Sigmoid colon (tissue), 4 donors: ENCODE measurements around the gene TNS1.

ENCODE experiments used
- EP300 ChIP-seq, 4 donors: sonication (generic); formaldehyde crosslinking; IDR thresholded peaks; one replicate each; pipeline ENCODE4 v1.6.1; 2017; ENCODE audit warnings: antibody characterized with exemption in 4 of 4
- POLR2A ChIP-seq, 2 donors: fragments of 450-650 bp; IDR thresholded peaks; one replicate each; pipeline ENCODE4 v1.6.1; 2016; ENCODE audit warnings: antibody characterized with exemption in 2 of 2, mild to moderate bottlenecking in 2 of 2, moderate library complexity in 2 of 2
- POLR2AphosphoS5 ChIP-seq, 4 donors: sonication (generic); formaldehyde crosslinking; IDR thresholded peaks; one replicate each; pipeline ENCODE4 v1.6.1; 2017; ENCODE audit warnings: antibody characterized with exemption in 4 of 4
- TF ChIP-seq, protein P1 (sequence below), 4 experiments: fragments of 450-650 bp in 3 of 4; fragments of 200-600 bp in 1 of 4; IDR thresholded peaks; one replicate each; pipeline ENCODE4 v1.5.1; 2016 to 2019; ENCODE audit warnings: antibody characterized with exemption in 4 of 4, mild to moderate bottlenecking in 3 of 4, moderate library complexity in 2 of 4

DNA sequence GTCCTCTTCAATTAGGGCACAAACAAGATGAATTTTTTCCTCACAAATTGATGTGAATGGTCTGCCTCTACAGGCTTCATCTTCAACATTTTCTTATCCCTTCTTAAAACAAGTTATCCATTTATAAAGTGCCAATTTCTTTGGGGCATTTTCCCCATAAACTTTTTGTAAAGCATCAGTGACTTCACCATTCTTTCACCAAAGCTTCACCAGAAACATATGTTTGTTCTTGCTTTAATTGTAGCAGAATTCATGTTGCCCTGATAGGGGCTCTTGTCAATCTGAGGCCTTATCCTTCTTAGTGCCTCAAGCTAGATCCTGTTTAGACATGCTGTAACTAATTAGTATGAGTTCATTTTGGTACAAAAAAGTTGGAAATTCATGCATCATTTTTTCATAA is 226.2 kb downstream of the TNS1 start:
- TF ChIP-seq, protein P1, sequence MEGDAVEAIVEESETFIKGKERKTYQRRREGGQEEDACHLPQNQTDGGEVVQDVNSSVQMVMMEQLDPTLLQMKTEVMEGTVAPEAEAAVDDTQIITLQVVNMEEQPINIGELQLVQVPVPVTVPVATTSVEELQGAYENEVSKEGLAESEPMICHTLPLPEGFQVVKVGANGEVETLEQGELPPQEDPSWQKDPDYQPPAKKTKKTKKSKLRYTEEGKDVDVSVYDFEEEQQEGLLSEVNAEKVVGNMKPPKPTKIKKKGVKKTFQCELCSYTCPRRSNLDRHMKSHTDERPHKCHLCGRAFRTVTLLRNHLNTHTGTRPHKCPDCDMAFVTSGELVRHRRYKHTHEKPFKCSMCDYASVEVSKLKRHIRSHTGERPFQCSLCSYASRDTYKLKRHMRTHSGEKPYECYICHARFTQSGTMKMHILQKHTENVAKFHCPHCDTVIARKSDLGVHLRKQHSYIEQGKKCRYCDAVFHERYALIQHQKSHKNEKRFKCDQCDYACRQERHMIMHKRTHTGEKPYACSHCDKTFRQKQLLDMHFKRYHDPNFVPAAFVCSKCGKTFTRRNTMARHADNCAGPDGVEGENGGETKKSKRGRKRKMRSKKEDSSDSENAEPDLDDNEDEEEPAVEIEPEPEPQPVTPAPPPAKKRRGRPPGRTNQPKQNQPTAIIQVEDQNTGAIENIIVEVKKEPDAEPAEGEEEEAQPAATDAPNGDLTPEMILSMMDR (IDR thresholded peaks at IDR 0.05) = no peak
- TF ChIP-seq POLR2A (IDR thresholded peaks at IDR 0.05) = no peak
- TF ChIP-seq EP300 (IDR thresholded peaks at IDR 0.05) = no peak
- TF ChIP-seq POLR2AphosphoS5 (IDR thresholded peaks at IDR 0.05) = no peak
